GM18873 (cell line): ENCODE results near the gene ABTB2.
A peak's percentile ranks its signal among the peaks of the same experiment; 100 is the strongest.

Source experiments
- ATAC-seq: cut with Tn5 transposase; IDR thresholded peaks from one replicate; pipeline ENCODE4 v1.9.1; 2021; ENCODE audit warnings: mild to moderate bottlenecking, moderate library complexity, moderate number of reproducible peaks; ENCODE audit not compliant: unreplicated experiment, low FRiP score

ABTB2 gene

GRCh38 chr11:34318111-34319037 is 39.4 kb downstream of the ABTB2 start:
- no peak for ATAC-seq

GRCh38 chr11:34317666-34318065 is 40.1 kb downstream of the ABTB2 start:
- ATAC-seq = no peak

DNA sequence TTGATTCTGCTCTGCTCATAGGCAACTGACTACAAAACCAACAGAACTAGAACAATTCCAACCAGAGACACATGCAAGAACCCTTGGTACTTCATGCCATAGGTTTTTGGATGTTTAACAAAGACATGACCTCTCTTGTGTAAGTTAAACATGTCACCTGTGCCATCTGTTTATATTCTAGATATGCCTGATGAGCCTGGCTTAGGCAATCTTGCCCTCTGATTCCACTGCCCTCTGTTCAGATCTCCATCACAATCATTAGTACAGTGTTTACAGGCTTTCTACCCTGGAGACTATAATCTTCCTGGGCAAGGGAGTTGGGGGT is 40.8 kb downstream of the ABTB2 start:
- ATAC-seq = no peak

DNA sequence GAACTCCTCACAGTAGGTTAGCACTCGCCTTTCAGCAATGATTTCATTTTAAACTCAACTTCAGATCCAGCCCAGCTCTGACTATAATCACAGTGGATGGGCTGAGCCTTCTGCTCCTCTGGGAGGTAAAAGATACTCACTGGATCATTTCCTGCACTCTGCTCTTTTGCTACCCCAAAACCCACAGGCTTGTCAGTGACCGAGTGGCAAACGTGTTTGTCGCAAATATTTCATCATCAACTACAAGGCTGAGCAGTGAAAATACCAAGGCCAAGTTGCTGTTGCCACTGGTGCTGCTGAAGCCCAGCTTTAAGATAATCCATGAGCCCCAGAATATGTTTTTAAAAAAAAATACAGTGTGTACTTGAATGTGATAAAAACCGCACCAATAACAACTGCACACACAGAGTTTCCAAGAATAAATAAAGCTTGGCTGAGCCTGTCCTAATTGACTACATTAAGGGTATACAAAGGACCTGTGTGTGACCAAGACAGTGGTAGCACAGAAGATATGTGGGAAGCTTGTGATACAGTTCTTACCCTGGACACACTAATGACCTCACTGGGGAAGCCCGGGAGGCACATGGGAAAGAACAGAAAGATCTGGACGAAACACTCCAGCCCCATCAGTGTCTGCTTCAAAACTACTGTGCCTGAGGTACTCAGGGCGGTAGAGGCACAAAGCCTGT is 41.3 kb downstream of the ABTB2 start:
- ATAC-seq = no peak

- no peak for ATAC-seq
These were observed 42.4 kb downstream of the ABTB2 start for GRCh38 chr11:34315394-34315793.

GRCh38 chr11:34314936-34315335 is 42.9 kb downstream of the ABTB2 start:
- no peak for ATAC-seq

DNA sequence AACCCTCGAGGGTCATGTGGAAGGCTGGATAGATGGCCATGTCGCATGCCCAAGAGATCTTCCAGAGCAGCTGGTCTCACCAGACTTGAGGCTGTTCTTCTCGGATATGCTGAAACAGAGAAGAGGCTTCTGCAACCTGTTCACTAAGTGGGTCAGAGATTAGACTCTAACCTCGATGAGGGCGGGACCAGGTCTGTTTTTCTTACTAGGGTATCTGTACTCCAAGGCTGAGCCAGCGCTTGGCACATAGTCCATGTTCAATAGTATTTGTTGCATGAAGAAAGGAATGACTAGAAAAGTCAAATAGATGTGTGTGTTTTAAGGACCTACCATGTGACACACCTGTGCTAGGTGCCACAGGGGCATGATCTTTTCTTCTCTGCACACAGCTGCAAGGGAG is 43.6 kb downstream of the ABTB2 start:
- no peak for ATAC-seq

GRCh38 chr11:34313099-34313517 is 44.7 kb downstream of the ABTB2 start:
- peak; percentile 76 for ATAC-seq

- ATAC-seq = no peak
These were observed 46.7 kb downstream of the ABTB2 start for GRCh38 chr11:34311126-34311525.

DNA sequence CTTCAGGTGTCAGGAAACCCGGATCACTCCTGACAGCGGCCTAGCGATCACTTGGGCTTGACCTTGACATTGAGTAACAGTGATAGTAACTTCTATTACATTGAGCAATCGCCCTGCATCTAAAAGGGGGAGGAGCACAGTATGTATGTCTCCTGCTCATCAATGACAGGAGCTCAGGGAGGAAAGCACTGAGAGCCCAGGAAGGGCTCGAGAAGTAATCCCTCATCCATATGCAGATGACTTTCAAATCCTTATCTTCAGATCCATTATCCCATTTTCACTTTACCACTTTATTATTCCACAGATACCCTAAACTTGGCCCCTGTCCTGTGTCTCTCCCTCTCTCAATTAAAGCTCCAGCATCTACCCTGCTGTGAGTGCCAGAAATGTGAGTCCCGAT is 47.8 kb downstream of the ABTB2 start:
- ATAC-seq = no peak

- no peak for ATAC-seq
These were observed 48.8 kb downstream of the ABTB2 start for GRCh38 chr11:34308913-34309585.

GRCh38 chr11:34308049-34308912 is 49.5 kb downstream of the ABTB2 start:
- no peak for ATAC-seq

DNA sequence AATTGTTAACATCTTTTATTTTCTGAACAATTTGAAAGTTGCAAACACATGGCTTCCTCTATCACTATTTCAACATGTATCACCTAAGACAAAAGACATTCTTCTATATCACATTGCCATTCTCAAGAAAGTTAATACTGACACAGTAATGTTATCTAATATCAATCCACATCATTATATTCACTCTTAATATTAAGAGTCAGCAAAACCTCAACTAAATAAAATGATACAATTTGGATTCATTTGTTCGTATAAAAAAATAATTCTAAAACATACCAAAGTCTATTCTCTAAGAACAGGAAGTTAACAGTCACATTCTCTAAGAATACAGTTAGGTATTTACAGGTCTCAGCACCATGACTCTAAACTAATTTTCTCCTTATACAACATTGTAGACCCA is 52.0 kb downstream of the ABTB2 start:
- ATAC-seq = no peak

GRCh38 chr11:34305193-34305592 is 52.6 kb downstream of the ABTB2 start:
- no peak for ATAC-seq

GRCh38 chr11:34303028-34303570 is 54.7 kb downstream of the ABTB2 start:
- no peak for ATAC-seq

- ATAC-seq = peak; percentile 74
These were observed 55.5 kb downstream of the ABTB2 start for GRCh38 chr11:34302046-34302921.

DNA sequence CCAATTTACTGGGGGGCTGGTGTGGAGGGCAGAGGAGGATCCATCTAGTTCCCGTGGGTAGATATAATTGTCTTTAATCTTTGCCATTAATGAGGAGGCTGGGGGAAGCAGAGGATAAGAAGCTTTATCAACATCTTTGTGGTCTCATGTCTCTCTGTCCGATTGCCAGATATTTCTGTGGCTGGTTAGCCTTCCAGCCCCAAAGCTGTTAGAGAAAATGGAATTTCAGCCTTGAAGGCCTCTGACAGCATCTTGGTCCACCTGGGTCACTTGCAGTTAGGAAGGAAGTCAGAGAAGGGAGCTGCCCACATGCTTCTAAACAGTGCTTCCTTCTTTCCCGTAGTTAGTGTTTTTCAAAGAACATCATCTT is 56.9 kb downstream of the ABTB2 start:
- no peak for ATAC-seq

GRCh38 chr11:34300026-34300925 is 57.5 kb downstream of the ABTB2 start:
- no peak for ATAC-seq
